ENCODE results near the gene MEIS2.

The MEIS2 gene

GRCh38 chr15:36925049-36925448 is 175.3 kb downstream of the MEIS2 start:
- no peak for DNase-seq

GRCh38 chr15:36924034-36924433 is 176.3 kb downstream of the MEIS2 start:
- DNase-seq: no peak

DNA sequence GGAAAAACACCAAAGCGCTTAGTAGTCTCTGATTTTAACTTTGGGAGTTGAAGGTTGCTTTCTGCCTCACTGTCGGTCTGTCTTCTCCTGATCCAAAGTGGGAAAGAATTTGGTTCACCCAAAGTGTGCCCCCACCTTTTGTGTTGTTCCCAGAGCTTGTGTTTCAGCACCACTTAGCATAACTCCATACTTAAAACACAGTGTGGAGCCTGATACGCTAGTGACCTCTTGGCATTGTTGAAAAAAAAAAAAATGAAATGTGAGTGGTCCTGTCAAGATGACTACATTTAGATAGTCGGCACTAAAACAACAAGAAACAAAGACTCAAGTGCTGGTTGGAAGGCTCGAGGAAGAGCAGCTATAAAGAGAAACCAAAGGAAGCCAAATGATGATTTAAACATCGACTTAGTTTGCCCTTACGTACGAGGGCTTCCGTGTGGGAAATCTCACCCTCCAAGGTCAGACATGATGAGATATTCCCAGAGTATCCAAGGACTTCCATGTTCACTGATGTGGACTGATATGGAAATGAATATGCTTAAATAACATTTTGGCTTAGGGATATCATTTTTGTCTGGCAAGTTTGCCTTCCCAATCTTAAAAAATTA is 178.8 kb downstream of the MEIS2 start:
- DNase-seq: no peak

GRCh38 chr15:36917411-36918267 is 182.7 kb downstream of the MEIS2 start:
- no peak for DNase-seq

- no peak for DNase-seq
Observed at GRCh38 chr15:36914960-36915808, 185.2 kb downstream of the MEIS2 start.

GRCh38 chr15:36914466-36914865 is 185.9 kb downstream of the MEIS2 start:
- no peak for DNase-seq

GRCh38 chr15:36912311-36912712 is 188.0 kb downstream of the MEIS2 start:
- no peak for DNase-seq

DNA sequence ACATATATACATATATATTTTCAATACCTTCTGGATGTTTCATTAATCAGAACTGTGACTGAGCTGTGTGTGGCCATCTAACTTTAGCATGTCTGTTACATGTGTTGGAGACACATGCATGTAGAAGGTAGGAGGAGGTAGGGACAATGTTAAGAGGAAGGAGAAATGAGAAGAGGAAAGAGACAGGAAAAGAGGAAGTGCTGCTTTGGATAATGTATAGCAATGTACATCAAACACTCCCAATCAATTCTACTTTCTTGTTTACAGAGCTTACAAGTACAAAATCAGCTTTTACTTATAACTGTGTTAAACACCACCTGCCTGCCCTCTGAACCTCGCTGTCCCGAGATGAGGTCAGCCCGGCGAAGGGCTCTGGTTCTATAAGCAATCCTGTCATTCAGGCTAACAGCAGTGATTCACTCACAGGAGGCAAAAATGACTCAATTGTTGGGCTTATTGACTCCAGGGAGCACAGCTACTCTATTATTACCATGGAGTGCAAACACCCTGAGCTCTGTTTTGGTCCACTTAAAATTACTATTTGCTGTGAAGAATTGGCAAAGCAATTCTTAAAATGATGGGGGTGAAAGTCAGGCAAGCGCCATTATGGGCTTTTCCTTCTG is 188.9 kb downstream of the MEIS2 start:
- DNase-seq: no peak

- no peak for DNase-seq
Observed at GRCh38 chr15:36908991-36909390, 191.4 kb downstream of the MEIS2 start.

- no peak for DNase-seq
Observed at GRCh38 chr15:36907295-36907694, 193.1 kb downstream of the MEIS2 start.

DNA sequence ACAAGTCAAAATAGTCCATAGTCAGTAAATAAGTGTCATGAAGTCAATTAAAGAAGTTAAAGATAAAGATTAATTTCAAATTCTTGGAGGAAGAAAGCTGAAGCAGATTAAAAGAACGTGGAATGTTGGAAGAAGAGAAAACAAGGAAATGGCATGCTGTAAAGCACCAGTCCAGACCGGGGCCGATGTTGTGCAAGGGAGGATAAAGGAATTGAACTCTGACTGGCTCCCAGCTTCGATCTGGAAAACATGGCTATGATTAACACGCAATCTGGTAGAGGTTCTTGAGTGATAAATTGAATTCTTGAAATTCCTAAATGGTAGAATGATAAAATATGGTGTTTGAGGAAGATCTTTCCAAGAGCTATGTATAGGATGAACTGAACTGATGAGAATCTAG is 194.4 kb downstream of the MEIS2 start:
- DNase-seq: no peak

GRCh38 chr15:36904715-36905114 is 195.6 kb downstream of the MEIS2 start:
- DNase-seq: no peak

GRCh38 chr15:36903922-36904556 is 196.3 kb downstream of the MEIS2 start:
- peak; percentile 60 for DNase-seq

DNA sequence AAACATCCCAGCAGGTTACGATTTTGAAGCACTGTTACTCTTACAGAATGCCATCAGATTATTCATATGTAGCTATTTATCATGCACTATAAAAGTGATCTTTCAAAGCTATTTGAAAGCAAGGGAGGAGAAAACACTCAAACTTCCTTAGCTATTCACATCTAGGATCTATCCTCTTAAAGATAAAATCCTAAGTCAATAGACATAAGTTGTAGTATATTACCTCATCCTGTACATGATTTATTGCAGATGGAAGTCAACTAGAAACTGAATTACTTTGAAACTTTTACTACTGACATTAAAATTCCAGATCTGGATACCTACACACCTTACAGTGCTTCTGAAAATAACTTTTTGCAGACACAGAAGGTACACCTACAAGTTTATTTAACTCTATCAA is 197.2 kb downstream of the MEIS2 start:
- no peak for DNase-seq

GRCh38 chr15:36901012-36901411 is 199.3 kb downstream of the MEIS2 start:
- no peak for DNase-seq

DNA sequence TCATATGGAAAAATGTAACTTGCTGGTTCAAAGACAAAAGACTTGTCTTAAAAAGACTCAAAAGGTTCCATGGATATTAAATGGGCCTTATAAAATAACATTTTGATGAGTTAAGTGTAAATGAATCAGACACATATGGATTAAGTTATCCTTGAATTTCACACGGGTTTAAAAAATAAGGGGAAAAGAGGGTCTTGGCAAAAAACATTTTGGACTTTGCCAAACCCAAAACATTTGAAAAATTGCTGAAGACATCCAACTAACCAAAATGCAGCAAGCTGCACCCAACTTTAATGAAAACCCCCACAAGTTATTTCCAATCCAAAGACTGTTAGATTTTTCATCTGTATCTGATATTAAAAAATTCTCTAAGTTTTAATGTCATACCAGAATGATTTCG is 200.7 kb downstream of the MEIS2 start:
- DNase-seq: no peak

DNA sequence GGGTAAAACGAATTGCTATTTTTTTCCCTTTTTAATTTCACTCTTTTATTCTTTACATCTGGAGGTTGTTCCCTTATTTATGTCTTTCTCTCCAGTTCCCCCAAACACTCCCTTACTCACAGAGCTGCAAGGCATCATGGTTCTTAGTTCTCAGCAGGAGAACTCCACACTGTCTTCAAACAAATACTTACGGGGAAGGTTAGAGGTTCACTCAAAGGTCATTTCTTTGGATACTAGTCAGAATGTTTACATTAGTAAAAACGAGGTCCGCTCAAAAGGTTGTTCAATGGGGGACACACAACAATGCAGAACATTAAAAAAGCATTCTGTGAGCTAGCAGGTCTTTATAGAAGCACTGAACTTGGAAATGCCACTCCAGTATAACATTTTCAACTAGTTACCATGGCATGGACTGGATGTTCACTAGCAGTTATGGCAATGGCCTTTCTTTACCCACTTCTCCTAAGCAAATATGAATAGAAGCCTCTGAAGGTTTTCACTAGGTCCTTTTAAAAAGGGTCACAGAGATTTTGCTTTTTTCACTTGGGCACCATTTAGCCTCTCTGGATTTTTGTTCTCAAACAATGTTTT is 201.7 kb downstream of the MEIS2 start:
- no peak for DNase-seq

- DNase-seq: no peak
Observed at GRCh38 chr15:36897834-36898233, 202.5 kb downstream of the MEIS2 start.

- no peak for DNase-seq
Observed at GRCh38 chr15:36896949-36897348, 203.4 kb downstream of the MEIS2 start.

DNA sequence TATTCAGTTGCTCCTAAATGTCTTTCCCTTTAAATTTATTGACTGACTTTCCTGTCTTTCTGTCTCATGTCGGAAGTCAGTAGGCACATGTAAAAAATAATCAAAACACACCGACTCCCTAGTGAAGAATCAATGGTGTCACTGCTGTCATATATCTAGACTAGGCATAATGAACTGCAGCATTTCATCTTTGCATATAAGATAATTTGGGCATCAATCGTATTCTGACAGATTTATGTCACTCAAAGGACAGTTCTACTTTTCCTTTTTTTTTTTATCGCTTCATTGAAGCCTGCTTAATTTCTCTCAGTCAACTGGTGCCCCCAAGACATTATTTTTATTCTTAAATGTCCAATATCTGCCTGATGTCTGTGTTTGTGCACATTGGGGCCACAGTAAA is 206.3 kb downstream of the MEIS2 start:
- no peak for DNase-seq

- no peak for DNase-seq
Observed at GRCh38 chr15:36893276-36893675, 207.1 kb downstream of the MEIS2 start.

All from NCI-H146 (cell line).